ENCODE data around the gene CNTD1. TPM values are rescaled to one million over a fixed set of nuclear protein-coding genes. Genes with fewer than 3 reads are reported as not detected.
"Not testable (repeated sequence)": the region's sequence is repeated elsewhere in the genome, so short reads cannot be mapped to it uniquely, and the experiment has no call there.

CNTD1 gene
- total RNA-seq, 1 donor from 2014 or later = not detected

DNA sequence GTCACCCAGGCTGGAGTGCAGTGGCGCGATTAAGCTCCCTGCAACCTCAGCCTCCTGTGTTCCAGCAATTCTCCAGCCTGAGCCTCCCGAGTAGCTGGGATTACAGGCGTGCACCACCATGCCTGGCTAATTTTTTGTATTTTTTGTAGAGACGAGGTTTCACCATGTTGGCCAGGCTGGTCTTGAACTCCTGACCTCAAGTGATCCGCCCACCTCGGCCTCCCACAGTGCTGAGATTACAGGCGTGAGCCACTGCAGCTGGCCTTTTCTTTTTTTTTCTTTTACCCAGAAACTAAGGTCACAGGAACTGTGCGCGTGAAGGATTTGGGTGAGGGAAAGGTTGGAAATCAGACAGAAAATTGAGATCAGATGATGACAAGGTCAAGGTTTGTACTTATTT lies 28.7 kb upstream of the CNTD1 start:
- intact Hi-C loops (cut with micrococcal nuclease) = loop anchor here (10.0 kb wide), 1 partner anchor 165 kb away; the partner anchor contains the start of genes RETREG3 and TUBG1
- not testable (repeated sequence) for H3K27ac Mint-ChIP-seq; H3K9me3 Mint-ChIP-seq; H3K36me3 Mint-ChIP-seq (ENCODE audit: low read depth); H3K4me3 Mint-ChIP-seq; DNase-seq
- Mint-ChIP-seq H3K4me1 (peaks cover 15% of the 10 kb centered on the region), H3K27me3 (peaks cover 11% of the 10 kb centered on the region)

- Mint-ChIP-seq H3K27me3 (peaks cover 2% of the 10 kb centered on the region), H3K27ac (peak overlapping the region; percentile 94), H3K36me3 (ENCODE audit: low read depth) (peaks cover 24% of the 10 kb centered on the region), H3K4me1 (peaks cover 15% of the 10 kb centered on the region), H3K4me3 (peak overlapping the region; percentile 93), H3K9me3 (no peaks in the 10 kb centered on the region)
- no peak for DNase-seq
- intact Hi-C loops (cut with micrococcal nuclease) = no loop called here
These were observed 25.7 kb upstream of the CNTD1 start for GRCh38 chr17:42772945-42773289.

GRCh38 chr17:42773290-42774035 lies 25.2 kb upstream of the CNTD1 start, which contains the start of gene VPS25:
TSS of gene VPS25 (plus strand) at chr17:42773449. CDS start at chr17:42773476, 27 bp downstream.
- peaks cover 28% of the 10 kb centered on the region for H3K36me3 Mint-ChIP-seq (ENCODE audit: low read depth)
- intact Hi-C loops (cut with micrococcal nuclease) = no loop called here

DNA sequence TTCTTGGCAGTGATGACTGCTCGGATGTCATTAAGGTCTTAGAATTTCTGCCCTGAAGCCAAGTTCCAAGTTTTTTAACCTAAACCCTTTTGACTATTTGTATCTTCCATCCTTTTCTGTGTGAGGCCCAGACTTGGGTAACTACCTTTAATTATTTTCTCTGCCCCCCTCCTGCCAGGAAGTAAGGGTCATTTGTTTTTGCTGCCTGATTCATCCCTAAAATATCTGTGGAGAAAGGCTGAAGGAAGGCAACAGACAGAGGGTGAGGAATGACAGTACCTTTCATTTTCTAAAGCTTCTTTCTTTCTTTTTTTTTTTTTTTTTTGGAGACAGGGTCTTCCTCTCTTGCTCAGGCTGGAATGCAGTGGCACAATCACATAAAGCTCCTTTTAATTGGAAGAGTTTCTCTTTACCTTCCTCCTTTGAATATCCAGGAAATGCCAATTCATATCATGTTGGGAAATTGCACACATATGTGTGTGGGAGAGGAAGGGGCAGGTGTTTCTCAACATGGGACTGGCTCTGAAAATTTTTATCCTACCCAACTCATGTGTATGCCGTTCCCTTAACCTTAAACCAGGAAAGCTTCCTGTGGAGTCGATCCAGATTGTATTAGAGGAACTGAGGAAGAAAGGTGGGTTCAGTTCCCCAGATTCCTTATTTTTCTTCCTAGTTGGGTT lies 24.5 kb upstream of the CNTD1 start:
- H3K27me3 Mint-ChIP-seq = no peaks in the 10 kb centered on the region
- peak overlapping the region; percentile 93 for H3K4me3 Mint-ChIP-seq
- no peak for DNase-seq
- H3K27ac Mint-ChIP-seq = peak overlapping the region; percentile 94
- intact Hi-C loops (cut with micrococcal nuclease) = no loop called here
- H3K36me3 Mint-ChIP-seq (ENCODE audit: low read depth) = peaks cover 33% of the 10 kb centered on the region
- no peaks in the 10 kb centered on the region for H3K9me3 Mint-ChIP-seq
- peaks cover 15% of the 10 kb centered on the region for H3K4me1 Mint-ChIP-seq

More at GRCh38 chr17:42773290-42774035, 25.2 kb upstream of the CNTD1 start, which contains the start of gene VPS25:
- Mint-ChIP-seq H3K27ac (peak within 1 kb of the TSS; percentile 94), H3K4me1 (peaks cover 15% of the 10 kb centered on the region), H3K27me3 (no peaks in the 10 kb centered on the region), H3K9me3 (no peaks in the 10 kb centered on the region), H3K4me3 (peak within 1 kb of the TSS; percentile 93)
- peak; percentile 93 for DNase-seq

GRCh38 chr17:42775534-42776098 lies 23.0 kb upstream of the CNTD1 start:
- intact Hi-C loops (cut with micrococcal nuclease) = no loop called here
- no peak overlapping the region for H3K27ac Mint-ChIP-seq

DNA sequence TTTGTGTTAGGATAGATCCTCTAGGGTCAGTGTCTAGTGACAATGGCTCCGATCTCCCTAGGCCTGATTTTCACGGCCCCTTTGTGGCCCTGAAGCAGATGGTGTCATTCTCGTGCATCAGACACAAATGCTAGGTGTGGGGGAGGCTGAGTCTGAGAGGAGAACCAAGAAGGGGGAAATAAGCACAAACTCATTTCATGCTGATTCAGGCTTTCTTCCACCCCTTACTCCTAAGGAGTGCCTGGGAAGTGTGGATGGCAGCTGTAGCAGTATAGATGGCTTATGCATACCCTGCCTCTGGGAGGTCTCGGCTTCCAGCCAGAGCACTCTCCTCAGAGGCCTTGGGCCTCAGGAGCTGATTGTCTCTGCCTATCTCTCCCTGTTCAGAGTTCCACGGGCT lies 20.1 kb upstream of the CNTD1 start:
- DNase-seq = no peak
- Mint-ChIP-seq H3K4me1 (peaks cover 17% of the 10 kb centered on the region), H3K27ac (no peak overlapping the region), H3K9me3 (no peaks in the 10 kb centered on the region), H3K4me3 (no peak overlapping the region), H3K36me3 (ENCODE audit: low read depth) (peaks cover 40% of the 10 kb centered on the region), H3K27me3 (peaks cover 30% of the 10 kb centered on the region)
- intact Hi-C loops (cut with micrococcal nuclease) = no loop called here

More at GRCh38 chr17:42775534-42776098, 23.0 kb upstream of the CNTD1 start:
- Mint-ChIP-seq H3K27me3 (peaks cover 6% of the 10 kb centered on the region), H3K36me3 (ENCODE audit: low read depth) (peaks cover 40% of the 10 kb centered on the region), H3K9me3 (no peaks in the 10 kb centered on the region), H3K4me1 (peaks cover 15% of the 10 kb centered on the region), H3K4me3 (no peak overlapping the region)
- no peak for DNase-seq

- intact Hi-C loops (cut with micrococcal nuclease) = no loop called here
- Mint-ChIP-seq H3K27ac (no peak overlapping the region), H3K4me3 (no peak overlapping the region), H3K27me3 (peaks cover 37% of the 10 kb centered on the region), H3K4me1 (peaks cover 10% of the 10 kb centered on the region), H3K9me3 (no peaks in the 10 kb centered on the region), H3K36me3 (ENCODE audit: low read depth) (peaks cover 36% of the 10 kb centered on the region)
- no peak for DNase-seq
These were observed 19.2 kb upstream of the CNTD1 start for GRCh38 chr17:42779304-42779935.

GRCh38 chr17:42779936-42780850 lies 18.5 kb upstream of the CNTD1 start, which contains the start of gene WNK4:
TSS of gene WNK4 (plus strand) at chr17:42780610. CDS start at chr17:42780699, 89 bp downstream.
- H3K27me3 Mint-ChIP-seq = peaks cover 45% of the 10 kb centered on the region
- no peak within 1 kb of the TSS for H3K27ac Mint-ChIP-seq
- H3K4me1 Mint-ChIP-seq = peaks cover 13% of the 10 kb centered on the region
- H3K36me3 Mint-ChIP-seq (ENCODE audit: low read depth) = peaks cover 33% of the 10 kb centered on the region
- H3K9me3 Mint-ChIP-seq = no peaks in the 10 kb centered on the region
- intact Hi-C loops (cut with micrococcal nuclease) = loop anchor here (5.0 kb wide), 1 partner anchor 103 kb away; the partner anchor contains the start of gene PLEKHH3
- H3K4me3 Mint-ChIP-seq = no peak within 1 kb of the TSS
- DNase-seq = no peak

- peaks cover 30% of the 10 kb centered on the region for H3K36me3 Mint-ChIP-seq (ENCODE audit: low read depth)
- H3K27ac Mint-ChIP-seq = no peak overlapping the region
- H3K27me3 Mint-ChIP-seq = peaks cover 53% of the 10 kb centered on the region
- peaks cover 16% of the 10 kb centered on the region for H3K4me1 Mint-ChIP-seq
- DNase-seq = no peak
- H3K9me3 Mint-ChIP-seq = peaks cover 5% of the 10 kb centered on the region
- H3K4me3 Mint-ChIP-seq = no peak overlapping the region
- intact Hi-C loops (cut with micrococcal nuclease) = loop anchor here (5.0 kb wide), 1 partner anchor 104 kb away; the partner anchor contains the start of gene PLEKHH3
These were observed 17.6 kb upstream of the CNTD1 start for GRCh38 chr17:42780851-42781638.

- Mint-ChIP-seq H3K4me1 (peaks cover 16% of the 10 kb centered on the region), H3K27ac (no peak overlapping the region), H3K27me3 (peaks cover 60% of the 10 kb centered on the region), H3K36me3 (ENCODE audit: low read depth) (peaks cover 25% of the 10 kb centered on the region), H3K4me3 (no peak overlapping the region), H3K9me3 (peaks cover 5% of the 10 kb centered on the region)
- no peak for DNase-seq
- intact Hi-C loops (cut with micrococcal nuclease) = loop anchor here (5.0 kb wide), 1 partner anchor 104 kb away; the partner anchor contains the start of gene PLEKHH3
These were observed 17.0 kb upstream of the CNTD1 start for GRCh38 chr17:42781639-42782165.

DNA sequence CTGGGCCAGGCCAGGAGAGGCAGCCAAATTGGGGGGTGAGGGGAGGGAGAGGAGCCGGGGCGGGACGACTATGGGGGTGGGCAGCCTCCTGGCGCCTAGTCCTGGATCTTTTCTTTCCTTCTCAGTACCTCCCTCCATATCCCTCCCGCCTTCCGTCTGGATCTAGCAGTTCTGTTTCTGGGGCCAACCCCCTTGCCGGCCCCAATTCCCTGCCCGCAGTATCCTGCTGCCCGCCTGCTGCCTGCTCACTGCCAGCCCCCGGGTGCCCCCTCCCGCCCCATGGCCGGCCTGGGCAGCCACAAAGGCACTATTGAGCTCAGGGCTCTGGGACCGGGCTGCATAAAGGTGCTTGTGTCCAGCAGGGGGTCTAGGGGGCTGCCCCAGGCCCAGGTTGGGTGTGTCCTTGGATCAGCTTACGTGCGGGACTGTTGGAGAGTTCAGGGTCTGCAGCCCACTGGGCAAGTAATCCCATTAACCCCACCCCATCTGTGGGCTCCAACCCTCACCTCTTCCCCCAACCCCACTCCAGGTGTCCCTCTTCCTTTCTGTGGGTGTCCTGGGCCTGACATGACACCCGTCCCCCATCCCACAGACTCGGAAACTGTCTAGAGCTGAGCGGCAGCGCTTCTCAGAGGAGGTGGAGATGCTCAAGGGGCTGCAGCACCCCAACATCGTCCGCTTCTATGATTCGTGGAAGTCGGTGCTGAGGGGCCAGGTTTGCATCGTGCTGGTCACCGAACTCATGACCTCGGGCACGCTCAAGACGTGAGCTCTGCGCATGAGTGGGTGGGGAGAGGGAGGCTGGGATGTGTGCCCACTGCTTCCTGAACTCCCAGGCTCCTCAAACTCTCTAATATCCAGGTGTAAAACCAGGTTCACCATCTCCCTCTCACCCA lies 16.2 kb upstream of the CNTD1 start:
- H3K27me3 Mint-ChIP-seq = peaks cover 65% of the 10 kb centered on the region
- intact Hi-C loops (cut with micrococcal nuclease) = loop anchor here (5.0 kb wide), 1 partner anchor 105 kb away; the partner anchor contains the start of gene PLEKHH3
- H3K9me3 Mint-ChIP-seq = peaks cover 5% of the 10 kb centered on the region
- H3K4me3 Mint-ChIP-seq = no peak overlapping the region
- peaks cover 22% of the 10 kb centered on the region for H3K36me3 Mint-ChIP-seq (ENCODE audit: low read depth)
- no peak for DNase-seq
- H3K4me1 Mint-ChIP-seq = peaks cover 16% of the 10 kb centered on the region
- no peak overlapping the region for H3K27ac Mint-ChIP-seq
